HG03196 (cell line): Measurements from ENCODE around the gene CMIP.

ENCODE experiments used
- ATAC-seq: cut with Tn5 transposase; IDR thresholded peaks from one replicate; pipeline ENCODE4 v1.9.1; 2021; ENCODE audit not compliant: unreplicated experiment

CMIP gene

DNA sequence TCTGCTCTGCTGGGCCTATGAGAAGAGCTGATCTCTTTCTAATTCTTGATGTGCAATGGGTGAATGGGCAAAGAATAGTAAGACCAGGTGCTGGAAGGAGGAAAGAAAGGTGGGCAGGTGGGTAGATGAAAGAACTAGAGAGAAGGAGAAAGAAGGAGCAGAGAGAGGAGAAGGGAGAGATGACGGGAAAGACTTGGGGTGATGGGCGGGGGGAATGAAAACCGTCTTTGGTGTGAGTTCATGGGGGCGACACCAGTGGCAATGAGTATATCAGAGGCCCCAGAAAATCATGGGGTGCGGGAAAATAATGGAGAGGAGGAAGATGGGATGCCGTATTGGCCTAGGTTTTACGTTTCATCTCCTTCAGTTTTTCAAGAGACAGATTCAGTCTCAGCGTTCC is 205.7 kb downstream of the CMIP start:
- ATAC-seq, result no peak

DNA sequence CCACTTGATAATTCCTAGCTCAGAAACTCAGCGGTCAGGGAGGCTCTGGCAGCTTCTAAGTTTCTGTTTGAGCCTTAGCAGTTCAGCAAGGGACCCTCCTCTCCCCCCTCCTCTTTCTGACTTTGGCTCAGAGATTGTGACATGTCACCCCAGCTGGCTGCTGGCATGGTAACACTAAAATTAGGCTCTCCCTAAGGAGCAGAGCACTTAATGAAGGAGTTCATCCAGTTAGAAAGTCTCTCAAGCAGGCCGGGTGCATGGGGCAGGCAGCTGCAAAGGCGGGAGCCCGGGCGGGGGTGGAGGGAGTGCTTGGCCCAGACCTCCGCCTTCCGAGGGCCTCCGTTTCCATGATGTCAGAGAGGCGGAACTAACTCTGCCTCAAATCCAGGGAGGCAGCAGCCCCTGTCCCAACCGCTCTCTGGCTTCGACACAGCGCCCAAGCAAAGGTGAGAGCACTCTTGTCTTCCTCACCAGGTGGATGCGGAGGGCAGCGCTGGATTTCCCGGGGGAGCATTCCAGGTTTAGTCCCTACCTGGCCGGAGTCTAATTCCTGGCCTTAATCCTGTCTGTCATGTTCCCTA is 206.5 kb downstream of the CMIP start:
- ATAC-seq, result no peak

DNA sequence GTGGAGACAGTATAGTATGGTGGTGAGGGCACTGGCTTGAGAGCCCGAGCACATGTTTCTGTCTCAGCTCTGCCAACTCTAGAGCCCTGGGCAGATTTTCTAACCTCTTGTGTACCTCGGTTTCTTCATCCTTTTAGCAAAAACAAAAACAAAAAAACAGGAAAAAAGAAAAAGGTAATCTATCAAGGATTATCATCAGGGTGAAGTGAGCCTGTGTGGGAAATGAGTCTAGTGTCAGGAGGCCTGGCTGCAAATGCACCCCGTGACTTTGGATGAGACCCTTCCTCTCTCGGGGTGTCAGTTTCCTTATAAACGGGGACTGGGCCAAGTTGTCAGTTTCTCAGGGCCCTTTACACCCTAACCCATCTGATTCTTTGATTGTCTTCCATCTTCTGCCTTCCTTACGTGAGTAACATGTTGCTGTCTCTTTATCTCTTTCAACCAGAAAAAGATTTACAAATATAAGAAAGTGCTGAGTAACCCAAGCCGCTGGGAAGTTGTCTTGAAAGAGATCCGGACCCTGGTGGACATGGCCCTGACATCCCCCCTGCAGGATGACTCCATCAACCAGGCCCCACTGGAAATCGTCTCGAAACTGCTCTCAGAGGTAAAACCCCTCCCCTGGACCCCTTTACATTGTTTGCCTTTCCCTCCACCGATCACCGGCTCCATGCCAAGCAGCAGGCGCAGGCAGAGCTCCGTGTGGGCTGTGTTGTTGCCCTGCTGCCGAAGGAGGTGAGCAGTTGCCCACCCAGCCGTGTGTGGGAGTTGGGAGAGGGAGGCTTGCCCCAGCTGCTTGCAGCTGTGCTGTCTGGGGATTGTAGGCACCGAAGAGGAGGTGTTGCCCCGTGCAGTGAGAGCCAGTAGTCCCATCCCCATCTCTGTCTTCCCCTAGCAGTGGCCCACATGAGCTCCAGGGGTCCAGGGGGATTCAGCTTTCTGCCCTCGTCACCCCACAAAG is 207.4 kb downstream of the CMIP start:
- no peak for ATAC-seq

DNA sequence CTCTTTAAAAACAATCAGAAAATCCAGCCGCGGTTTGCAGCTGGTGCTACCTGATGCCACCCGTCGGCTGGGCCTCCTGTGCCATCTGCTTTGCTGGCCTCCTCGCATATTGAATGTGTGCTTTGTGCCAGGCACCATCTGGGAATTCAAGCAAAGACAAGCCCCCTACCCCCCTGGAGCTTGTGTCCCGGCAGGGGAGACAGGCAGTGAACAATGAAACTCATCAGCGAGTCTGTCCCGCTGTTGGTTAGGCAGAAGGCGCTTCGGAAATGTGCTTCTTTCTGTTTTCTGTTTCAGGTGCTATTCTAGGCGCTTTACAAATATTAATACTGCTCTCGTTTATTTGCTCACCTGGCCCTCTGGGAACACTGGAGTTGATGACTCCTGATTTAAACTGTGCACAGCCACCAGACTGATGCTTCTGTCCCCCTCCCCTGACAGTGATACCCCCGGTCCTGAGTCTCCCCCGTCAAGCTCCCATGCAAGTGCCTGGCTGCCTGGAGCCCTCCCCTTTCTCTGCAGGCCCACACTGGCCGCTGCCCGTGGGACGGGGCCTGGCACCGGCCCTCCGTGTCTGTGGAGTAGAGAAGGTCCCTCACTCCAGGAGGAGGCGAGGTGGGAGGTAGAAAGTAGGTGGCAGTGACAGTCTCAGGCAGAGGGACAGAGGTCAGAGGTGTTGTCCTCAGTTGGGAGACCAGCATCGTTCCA is 208.3 kb downstream of the CMIP start:
- no peak for ATAC-seq

DNA sequence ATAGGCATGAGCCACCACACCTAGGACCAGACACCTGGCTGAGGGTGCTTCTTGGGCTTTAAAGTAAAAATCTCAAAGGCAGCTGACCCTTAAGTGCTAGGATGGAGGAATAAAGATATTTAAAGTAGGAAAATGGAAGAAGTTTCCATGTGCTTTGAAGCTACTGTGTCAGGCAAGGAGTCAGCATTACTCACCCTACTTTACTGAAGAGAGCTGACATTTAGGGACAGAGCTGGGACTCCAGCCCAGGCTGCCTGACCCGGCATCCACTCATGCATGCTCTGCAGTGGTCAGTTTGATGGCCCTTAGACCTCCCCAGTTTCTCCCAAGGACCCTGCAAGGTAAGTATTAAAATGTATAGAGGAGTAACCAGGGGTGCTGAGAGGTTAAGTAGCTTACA is 209.7 kb downstream of the CMIP start:
- no peak for ATAC-seq

DNA sequence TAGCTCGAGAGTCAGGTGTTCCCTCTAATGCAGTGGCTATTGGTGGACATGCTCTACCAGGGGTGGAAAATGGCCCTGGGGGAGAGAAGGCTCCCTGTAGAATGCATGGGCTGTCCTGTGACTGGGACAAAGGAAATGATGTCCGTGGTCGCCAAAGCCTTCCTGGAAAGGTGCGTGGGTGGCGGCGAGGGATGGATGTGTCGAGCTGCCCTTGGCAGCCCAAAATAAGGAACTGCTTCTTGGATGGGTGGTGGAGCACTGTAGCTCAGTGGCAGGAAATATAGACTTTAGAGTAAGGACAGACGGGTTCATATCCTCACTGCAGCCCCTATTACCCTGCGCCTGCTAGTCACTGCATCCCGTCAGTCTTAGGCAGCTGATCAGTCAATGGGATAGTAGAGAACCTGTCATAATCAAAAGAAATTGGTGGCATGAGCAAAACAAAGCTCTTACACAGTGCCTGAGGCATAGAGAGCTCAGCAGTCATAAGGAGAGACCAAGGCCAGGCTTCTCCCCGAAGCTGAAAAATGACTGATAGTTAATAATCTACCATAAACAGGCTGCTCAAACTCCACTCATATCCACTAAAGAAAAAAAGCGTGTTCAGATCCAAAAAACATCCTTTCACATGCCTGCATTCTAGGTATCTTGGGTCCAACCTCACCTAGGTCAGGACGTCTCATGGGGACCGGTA is 211.0 kb downstream of the CMIP start:
- no peak for ATAC-seq

DNA sequence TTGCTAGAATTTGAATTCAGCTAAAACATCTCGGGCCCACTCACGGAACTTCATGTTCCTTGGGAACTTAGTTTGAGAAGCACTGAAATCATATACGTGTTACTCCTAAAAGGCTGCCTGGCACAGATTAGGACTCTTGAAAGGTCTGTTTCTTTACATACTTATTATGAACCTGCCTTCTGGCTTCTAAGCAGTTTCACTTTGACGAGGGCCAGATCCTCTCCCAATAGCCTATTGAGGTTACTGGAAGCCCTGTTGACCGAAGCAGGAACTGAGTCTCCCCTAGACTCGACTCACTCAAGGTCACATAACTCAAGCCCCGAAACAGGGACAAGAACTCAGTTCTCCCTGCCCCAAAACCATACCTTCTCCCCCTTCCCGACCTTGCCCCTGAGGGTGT is 212.6 kb downstream of the CMIP start:
- ATAC-seq, result no peak

DNA sequence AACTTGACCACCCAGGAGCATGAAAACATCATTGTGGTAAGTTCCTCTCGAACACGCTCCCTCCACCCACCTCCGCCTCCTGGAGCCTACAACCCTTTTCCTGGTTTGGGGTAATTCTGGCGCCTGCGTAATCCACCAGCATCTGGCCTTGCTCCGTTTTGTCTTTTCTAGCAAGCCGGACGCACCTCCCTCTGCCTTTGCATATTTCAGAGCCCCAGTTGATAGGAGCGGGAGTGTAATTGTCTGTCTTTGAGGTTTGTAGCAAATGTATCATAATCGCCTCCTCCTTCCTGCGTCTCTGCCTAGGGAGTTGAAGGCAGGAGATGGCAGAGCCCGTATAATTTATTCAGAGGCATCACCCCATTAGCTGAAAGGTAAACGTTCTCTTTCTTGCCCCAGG is 213.2 kb downstream of the CMIP start:
- ATAC-seq, result no peak

DNA sequence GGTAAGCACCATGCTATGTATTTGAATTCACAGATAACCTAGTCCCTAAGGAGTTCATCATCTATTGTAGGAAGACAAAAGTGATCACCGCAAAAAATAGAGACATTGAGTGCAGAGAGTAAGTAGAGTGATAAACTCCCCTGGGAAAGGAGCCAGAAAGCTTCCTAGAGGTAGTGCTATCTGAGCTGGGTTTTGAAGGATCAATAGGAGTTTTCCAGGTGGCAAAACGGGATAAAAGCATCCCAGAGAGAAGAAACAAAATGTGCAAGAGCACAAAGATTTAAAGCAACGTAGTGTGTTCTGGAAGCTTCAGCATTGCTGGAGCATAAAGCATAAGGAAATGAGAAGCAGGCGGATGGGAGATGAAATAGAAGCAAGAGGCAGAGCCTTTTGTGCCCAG is 213.8 kb downstream of the CMIP start:
- ATAC-seq, result no peak

DNA sequence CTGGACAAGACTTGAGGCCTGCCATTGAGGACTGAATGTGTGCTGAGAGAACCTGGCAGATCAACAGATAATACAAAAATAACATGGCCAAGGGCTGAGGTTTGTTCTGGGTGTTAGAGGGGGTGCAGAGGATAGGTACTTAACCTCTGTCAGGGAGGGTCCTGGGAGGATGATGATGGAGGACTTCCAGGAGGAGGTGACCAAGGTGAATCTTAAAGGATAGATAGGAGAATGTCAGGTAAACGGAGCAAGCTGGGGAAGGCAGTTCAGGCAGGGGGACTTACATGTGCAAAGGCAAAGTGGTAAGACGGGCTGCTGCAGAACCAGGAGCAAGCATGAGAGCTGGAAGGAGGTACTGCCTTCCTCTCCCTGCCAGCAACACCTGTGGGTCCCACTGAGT is 214.6 kb downstream of the CMIP start:
- no peak for ATAC-seq

DNA sequence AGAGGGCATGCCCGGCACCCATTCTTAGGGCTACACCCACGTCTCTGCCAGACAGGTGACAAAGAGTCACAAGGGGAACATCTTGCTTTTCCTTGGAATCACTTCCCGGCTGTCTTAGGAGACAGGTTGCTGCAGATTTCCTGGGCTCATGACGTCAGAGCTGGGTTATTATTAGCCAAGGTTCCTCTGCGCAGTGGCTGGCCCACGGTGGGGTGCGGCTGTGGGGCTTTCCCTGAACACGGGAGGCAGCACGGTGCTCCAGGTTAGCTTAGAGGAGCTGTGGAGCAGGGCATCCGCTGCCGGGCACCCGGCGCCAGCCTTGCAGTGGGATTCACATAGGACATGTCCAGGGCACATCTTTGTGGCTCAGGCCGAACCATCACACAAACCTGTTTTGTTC is 216.5 kb downstream of the CMIP start:
- ATAC-seq, result no peak

DNA sequence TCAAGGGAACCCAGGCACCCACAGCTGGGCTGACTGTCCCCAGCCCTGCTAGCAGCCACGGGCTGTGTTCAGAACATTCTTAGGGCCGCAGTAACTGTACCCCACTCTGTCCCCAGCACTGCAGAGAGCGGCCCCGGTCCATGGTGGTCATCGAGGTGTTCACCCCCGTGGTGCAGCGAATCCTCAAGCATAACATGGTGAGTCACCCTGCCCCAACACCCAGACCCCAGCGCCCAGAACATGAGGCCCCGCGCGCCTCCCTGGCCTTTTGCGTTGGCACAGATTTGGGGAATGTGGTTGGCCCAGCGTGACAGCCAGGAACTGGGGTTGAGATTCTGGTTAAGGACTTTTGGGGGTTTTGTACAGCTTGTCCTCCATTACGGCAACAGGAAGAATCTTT is 219.5 kb downstream of the CMIP start:
- ATAC-seq, result no peak

DNA sequence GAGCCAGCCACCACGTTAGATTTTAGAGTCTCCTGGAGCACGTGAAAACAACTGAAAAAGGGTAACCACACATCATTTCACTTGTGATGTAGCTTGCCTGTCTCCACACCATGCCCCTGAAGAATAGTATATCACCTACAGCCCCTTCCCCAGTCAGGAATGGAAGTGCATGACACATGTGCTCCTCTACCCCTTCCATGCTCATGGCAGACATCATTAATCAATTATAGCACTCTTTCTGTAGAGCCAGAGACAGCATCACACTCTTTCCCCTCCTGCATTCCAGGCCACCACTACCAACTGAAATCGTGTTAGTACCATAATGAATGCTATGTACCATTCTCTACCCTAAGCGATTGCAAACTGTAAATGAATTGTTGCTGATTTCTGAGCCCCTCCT is 221.0 kb downstream of the CMIP start:
- ATAC-seq, result no peak

DNA sequence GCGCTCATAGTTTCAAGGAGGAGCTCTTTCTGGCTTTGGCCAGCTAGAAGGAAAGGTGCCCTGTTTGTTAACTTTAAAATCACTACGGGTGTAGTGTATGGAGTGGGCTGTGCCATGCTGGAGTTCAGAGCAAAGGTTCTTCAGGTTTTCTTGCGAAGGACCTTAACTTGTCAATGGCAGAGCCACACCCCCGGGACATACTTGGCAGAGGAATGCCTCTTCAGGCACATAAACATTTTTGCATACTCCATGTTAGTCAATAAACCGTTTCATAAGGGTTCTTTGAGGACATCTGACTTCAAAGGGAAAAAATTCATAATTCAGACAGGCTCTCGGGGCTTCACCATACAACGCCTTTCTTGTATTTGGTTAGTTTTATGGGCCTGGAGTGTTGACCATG is 221.5 kb downstream of the CMIP start:
- no peak for ATAC-seq

DNA sequence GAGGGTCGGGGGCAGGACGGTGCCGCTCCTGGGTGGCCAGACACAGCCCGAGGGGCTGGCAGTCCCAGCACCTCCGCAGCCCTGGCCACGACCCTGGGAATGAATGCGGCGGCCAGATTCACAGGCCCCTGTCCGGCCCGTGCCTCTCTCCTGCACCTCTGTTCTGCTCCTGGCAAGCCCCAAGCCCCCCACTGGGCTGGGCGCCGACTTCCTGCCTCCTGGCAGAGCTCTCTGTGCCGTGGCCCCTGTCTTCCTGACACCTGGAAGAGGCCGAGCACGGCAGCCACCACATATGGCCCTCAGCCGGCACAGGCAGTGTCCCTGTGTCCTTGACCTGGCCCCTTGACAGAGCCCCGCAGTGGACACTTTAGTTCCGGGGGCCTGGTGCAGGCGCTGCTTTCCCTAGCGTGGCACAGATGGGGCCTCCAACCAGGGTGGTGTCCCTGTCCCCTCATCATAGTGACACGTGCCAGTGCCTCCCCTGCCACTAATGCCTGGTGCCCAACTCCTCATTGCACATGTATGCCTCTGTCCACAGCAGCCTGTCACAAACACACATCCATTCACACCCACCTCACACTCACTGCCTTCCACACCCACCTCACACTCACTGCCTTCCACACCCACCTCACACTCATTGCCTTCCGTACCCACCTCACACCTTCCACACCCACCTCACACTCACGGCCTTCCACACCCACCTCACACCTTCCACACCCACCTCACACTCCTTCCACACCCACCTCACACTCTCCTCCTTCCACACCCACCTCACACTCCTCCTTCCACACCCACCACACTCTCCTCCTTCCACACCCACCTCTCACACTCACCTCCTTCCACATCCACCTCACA is 223.9 kb downstream of the CMIP start:
- no peak for ATAC-seq

DNA sequence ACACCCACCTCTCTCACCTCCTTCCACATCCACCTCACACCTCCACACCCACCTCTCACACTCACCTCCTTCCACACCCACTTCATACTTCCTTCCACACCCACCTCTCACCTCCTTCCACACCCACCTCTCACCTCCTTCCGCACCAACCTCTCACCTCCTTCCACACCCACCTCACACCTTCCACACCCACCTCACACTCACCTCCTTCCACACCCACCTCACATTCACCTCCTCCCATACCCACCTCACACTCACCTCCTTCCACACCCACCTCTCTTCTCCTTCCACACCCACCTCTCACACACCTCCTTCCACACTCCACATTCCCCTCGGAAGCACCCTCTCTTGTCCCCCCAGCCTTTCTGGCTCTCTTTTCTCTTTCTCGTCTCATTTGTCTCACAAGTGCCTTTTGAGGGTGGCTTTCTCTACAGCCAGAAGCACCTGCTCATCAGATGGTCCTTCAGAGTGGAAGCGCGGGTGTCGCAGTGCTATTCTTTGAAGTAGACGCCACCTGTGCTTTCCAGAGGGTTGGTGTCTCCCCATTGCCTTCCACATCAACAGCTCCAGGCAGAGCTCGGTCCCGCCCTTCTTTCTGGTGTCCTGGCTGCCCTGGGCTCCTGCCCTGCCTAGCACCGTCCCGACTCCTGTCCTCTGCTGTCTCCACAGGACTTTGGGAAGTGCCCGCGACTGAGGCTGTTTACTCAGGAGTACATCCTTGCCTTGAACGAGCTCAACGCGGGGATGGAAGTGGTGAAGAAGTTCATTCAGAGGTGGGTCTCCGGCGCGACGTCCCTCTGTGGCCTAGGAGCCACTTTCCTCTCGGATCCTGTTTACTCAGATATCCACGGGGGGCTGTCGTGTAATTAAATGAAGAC is 225.1 kb downstream of the CMIP start:
- ATAC-seq, result no peak

DNA sequence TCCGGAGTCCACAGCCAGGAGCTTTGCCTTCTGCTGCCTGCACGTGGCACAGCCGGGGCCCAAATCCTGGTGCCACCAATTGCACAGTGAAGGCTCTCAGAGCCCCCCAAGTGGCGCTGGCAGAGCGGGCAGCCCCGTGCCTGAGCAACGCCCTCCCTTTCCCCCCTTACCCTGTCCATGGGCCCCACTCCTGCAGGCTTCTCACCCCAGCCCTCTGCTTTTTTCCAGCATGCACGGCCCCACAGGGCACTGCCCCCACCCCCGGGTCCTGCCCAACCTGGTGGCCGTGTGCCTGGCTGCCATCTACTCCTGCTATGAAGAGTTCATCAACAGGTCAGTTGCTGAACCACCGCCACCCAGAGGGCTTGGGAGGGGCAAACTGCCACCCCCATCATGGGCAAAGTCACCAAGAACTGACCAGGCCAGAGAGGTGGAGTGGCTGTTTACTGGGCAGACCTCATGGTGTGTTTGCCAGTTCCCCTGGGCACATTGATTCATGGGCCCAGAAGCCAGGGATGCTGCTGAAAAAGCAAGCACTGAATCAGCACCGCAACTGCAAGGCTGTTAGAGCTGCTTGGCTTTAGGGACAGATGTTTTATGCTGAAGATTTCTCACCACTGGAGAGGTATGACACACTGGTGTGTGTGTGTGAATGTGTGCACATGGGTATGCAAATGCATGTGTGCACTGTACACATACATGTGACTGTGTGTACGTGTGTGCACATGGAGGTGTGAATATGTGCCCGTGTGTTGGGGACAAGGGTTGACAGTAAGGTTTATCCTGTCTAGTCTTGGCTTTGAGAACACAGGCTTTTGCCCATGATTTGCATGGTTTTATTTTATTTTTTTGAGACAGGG is 227.4 kb downstream of the CMIP start:
- ATAC-seq, result no peak

DNA sequence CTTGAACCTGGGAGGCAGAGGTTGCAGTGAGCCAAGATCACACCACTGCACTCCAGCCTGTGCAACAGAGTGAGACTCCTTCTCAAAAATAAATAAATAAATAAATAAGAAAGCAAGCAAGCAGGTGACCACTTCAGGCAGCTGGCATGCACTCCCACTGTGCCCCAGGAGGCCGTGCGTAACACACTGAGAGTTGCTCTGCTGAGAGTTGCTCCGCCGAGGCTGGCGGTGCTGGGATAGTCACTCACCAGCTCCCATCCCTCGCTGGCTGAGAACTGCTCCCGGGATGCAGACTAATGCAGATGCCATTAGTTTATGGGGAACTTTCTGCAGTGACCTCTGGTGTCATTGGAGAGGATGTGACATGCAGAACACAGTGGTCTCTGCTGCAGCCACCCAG is 228.8 kb downstream of the CMIP start:
- no peak for ATAC-seq

DNA sequence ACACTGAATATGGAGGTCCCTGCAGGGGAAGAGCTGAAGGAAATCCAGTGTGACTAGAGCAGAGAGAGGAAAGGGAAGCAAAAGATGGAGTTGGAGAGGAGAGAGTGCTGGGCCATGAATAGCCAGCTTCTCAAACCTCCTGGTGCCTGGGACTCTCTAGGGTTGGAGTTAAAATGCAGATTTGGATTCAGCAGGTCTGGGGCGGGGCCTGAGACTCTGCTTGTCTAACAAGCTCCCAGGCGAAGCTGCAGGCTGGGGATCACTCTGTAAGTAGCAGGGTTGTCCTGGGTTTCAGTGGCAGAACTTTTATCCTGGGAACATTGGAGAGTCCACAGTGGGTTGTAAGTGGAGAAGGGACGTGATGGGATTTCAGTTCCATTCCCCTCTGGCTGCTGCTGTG is 231.1 kb downstream of the CMIP start:
- ATAC-seq, result no peak
